GM23248 (cell line): ENCODE data around the gene SNCA. TPM values are rescaled to one million over a fixed set of nuclear protein-coding genes. Genes with fewer than 3 reads are reported as not detected.

Experiments used
- DNase-seq: peaks from one replicate; pipeline ENCODE4 v3.0.0-alpha.2; 2015
- H2AFZ ChIP-seq: fragments of 200-600 bp; sonication (generic); 2 replicates; pipeline ENCODE4 v1.6.1; 2016; ENCODE audit warnings: antibody characterized with exemption
- H3F3A ChIP-seq: fragments of 200-600 bp; sonication (generic); 2 replicates; pipeline ENCODE4 v1.6.1; 2016; ENCODE audit warnings: mild to moderate bottlenecking, antibody characterized with exemption, mixed run types; ENCODE audit not compliant: insufficient read depth
- H3K27ac ChIP-seq: fragments of 200-600 bp; sonication (generic); 2 replicates; pipeline ENCODE4 v1.5.1; 2016; ENCODE audit warnings: mild to moderate bottlenecking
- H3K27me3 ChIP-seq: fragments of 200-600 bp; sonication (generic); replicated peaks from 2 replicates; pipeline ENCODE4 v1.6.1; 2016; ENCODE audit warnings: mild to moderate bottlenecking; ENCODE audit not compliant: insufficient read depth
- H3K36me3 ChIP-seq: fragments of 200-600 bp; sonication (generic); 2 replicates; pipeline ENCODE4 v1.6.1; 2016; ENCODE audit warnings: low read depth, mild to moderate bottlenecking
- H3K4me1 ChIP-seq: fragments of 200-600 bp; sonication (generic); 2 replicates; pipeline ENCODE4 v1.6.1; 2016; ENCODE audit warnings: mild to moderate bottlenecking; ENCODE audit not compliant: insufficient read depth
- H3K4me2 ChIP-seq: fragments of 200-600 bp; sonication (generic); one replicate; pipeline ENCODE4 v1.6.1; 2016; ENCODE audit warnings: mild to moderate bottlenecking; ENCODE audit not compliant: unreplicated experiment
- H3K4me3 ChIP-seq: fragments of 200-600 bp; sonication (generic); 2 replicates; pipeline ENCODE4 v1.5.1; 2016; ENCODE audit warnings: mild to moderate bottlenecking
- H3K79me2 ChIP-seq: fragments of 200-600 bp; sonication (generic); 2 replicates; pipeline ENCODE4 v1.6.1; 2016; ENCODE audit warnings: mild to moderate bottlenecking; ENCODE audit not compliant: insufficient read depth
- H3K9ac ChIP-seq: fragments of 200-600 bp; sonication (generic); 2 replicates; pipeline ENCODE4 v1.6.1; 2016; ENCODE audit warnings: mild to moderate bottlenecking
- H3K9me2 ChIP-seq: fragments of 200-600 bp; sonication (generic); 2 replicates; pipeline ENCODE4 v1.6.1; 2016; ENCODE audit warnings: mixed run types, mild to moderate bottlenecking, moderate library complexity; ENCODE audit not compliant: insufficient read depth
- H3K9me3 ChIP-seq: fragments of 200-600 bp; sonication (generic); one replicate; pipeline ENCODE4 v1.6.1; 2017; ENCODE audit warnings: low read depth
- H4K20me1 ChIP-seq: fragments of 200-600 bp; sonication (generic); 2 replicates; pipeline ENCODE4 v1.6.0; 2016; ENCODE audit not compliant: insufficient read depth
- EZH2 ChIP-seq: fragments of 200-600 bp; sonication (generic); IDR thresholded peaks from 2 replicates; pipeline ENCODE4 v1.6.1; 2018; ENCODE audit warnings: antibody characterized with exemption, mild to moderate bottlenecking; ENCODE audit not compliant: insufficient read depth, poor library complexity, severe bottlenecking
- EZH2phosphoT487 ChIP-seq: fragments of 200-600 bp; sonication (generic); IDR thresholded peaks from 2 replicates; pipeline ENCODE4 v1.6.1; 2018; ENCODE audit warnings: antibody characterized with exemption, moderate library complexity, mild to moderate bottlenecking, low read depth; ENCODE audit not compliant: insufficient read depth
- WGBS, 2 experiments: methylation state at CpG; one replicate each; pipeline ENCODE4 v1.1.6; 2015 to 2017; ENCODE audit warnings: low lambda C conversion rate in 2 of 2, low coverage in 1 of 2; ENCODE audit errors: missing lambda C conversion rate in 2 of 2; 5-methylcytosine and 5-hydroxymethylcytosine counted together
- in situ Hi-C: fragments of 300-500 bp; cut with MboI; formaldehyde crosslinking; loops from 2 replicates; pipeline ENCODE4 v1.15.0; 2020
- polyA plus RNA-seq: library from polyadenylated mRNA; unstranded; fragments of >200 nt; fragmentation: Nextera tagmentation; extraction: Ambion mirVana; gene quantifications from 2 replicates; pipeline ENCODE4 v1.2.1, GENCODE V29; 2016
- total RNA-seq: library from RNA; depleted of rRNA; stranded (reverse); fragments of >200 nt; shearing (Covaris generic); gene quantifications from 2 replicates; pipeline ENCODE4 v1.2.3, GENCODE V29; 2014

SNCA gene
- total and polyA plus RNA-seq, 2 experiments from 2014 or later: 0.25 TPM; not detected in 1

DNA sequence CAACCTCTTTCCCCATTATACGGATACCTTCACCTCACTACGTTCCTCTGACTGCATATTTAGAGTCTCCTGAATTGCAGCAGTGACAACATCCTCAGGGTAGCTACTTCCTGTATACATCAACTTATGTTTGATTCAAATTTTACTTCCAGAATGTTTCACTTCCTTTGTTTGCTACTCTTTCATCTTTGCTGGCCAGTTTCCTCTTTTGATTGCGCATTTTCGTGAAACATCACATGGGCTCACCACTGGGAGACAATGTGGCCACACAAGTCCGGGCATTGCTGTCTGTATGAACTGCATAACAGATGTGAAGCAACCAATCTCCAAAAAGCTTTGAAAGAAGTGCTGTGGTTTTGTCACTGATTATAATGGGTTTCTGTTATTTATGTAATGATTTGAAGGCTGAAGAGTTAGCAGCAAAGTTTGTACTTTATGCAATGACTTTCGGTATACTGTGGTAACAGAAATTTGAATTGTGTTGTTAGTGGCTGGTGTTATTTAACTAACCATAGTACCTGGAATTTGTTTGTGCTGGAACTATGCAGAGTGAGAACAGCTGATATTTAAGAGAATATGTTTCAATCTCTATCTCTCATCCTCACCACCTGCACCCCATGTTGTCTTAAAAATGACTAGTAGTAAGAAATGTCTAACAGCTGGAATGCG lies 7.4 kb downstream of the SNCA start:
- TF ChIP-seq EZH2phosphoT487: no peak
- no peak for TF ChIP-seq EZH2
- H4K20me1 ChIP-seq: no peaks in the 10 kb centered on the region
- peaks cover 3% of the 10 kb centered on the region for H3K27me3 ChIP-seq
- H3K4me1 ChIP-seq: no peaks in the 10 kb centered on the region
- no peaks in the 10 kb centered on the region for H3F3A ChIP-seq
- no peak overlapping the region for H3K4me3 ChIP-seq
- no peaks in the 10 kb centered on the region for H3K9me3 ChIP-seq
- H3K27ac ChIP-seq: no peak overlapping the region
- H3K36me3 ChIP-seq: no peaks in the 10 kb centered on the region
- no peak for DNase-seq
- in situ Hi-C loops: no loop called here
- H3K4me2 ChIP-seq: no peak overlapping the region
- H3K79me2 ChIP-seq: no peaks in the 10 kb centered on the region
- no peaks in the 10 kb centered on the region; the same call in 1 of the 2 replicates for H3K9me2 ChIP-seq
- no peak overlapping the region for H3K9ac ChIP-seq
- 77 to 82% methylated on average over 7 of the region's 7 CpGs for WGBS, 2 experiments
- H2AFZ ChIP-seq: no peak overlapping the region

DNA sequence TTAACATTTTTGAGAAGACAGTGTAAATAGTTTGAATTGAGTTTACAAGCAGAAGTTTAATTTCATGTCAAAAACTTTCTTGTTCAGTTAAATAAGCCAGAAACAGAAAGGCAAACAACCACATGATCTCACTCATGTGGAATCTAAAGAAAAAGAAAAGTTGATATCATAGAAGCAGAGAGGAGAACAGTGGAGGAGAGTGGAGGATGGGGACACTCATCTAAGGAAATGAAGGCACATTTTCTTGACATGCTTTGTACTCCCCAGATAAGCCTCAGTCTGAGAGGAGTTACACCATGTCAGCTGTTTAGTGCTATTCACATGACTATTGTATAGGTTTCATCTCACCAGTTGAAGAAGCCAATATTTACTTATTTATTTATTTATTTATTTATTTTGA lies 13.5 kb downstream of the SNCA start:
- in situ Hi-C loops: no loop called here
- no peak overlapping the region for H2AFZ ChIP-seq
- H3K9ac ChIP-seq: no peak overlapping the region
- TF ChIP-seq EZH2phosphoT487: no peak
- TF ChIP-seq EZH2: no peak
- H3K27ac ChIP-seq: no peak overlapping the region
- no peaks in the 10 kb centered on the region for H3K4me1 ChIP-seq
- peak; percentile 17 for DNase-seq
- H4K20me1 ChIP-seq: no peaks in the 10 kb centered on the region
- H3K27me3 ChIP-seq: no peaks in the 10 kb centered on the region
- H3K4me2 ChIP-seq: no peak overlapping the region
- H3K9me2 ChIP-seq: no peaks in the 10 kb centered on the region
- no peaks in the 10 kb centered on the region for H3K9me3 ChIP-seq
- H3K79me2 ChIP-seq: no peaks in the 10 kb centered on the region
- no peak overlapping the region for H3K4me3 ChIP-seq
- H3F3A ChIP-seq: no peaks in the 10 kb centered on the region
- H3K36me3 ChIP-seq: no peaks in the 10 kb centered on the region

DNA sequence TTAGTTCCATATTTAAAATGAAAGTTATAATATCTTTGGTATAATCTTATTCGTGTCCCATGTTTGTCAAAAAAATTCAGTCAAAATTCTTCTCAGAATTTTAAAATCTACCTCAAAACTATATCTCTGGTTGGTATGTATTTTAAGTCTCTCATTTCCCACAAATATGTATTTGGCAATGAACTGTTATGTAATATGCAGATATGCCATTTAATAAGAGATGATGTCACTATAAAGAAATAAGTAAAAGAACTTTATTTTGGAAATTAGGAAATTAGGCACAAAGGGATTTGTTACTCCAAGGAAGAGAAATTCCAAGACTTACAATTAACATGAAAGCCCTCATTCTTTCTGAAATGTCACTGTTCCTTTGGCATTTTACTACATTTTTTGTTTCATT lies 15.3 kb downstream of the SNCA start:
- in situ Hi-C loops: no loop called here
- 80 to 89% methylated on average over 1 of the region's 1 CpG for WGBS, 2 experiments

DNA sequence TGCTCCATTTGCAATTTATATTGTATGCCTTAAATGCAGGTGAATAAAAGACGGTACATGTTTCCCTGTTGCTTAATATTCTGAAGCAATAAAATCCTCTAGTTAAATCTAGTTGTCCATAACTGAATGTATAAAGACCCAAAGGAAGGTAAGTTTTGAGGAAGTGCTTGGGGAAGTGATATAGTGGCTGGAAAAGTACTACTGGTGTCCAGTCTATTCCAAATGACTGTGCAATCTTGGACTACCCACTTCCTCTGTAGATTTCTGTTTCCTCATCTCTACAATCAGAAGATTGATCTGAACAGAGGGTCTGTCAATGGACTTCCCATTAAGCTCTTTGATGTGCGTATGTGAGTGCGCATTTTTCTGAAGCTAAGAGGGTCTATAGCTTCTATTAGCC lies 17.0 kb downstream of the SNCA start:
- Histone ChIP-seq H3F3A (no peaks in the 10 kb centered on the region), H4K20me1 (no peaks in the 10 kb centered on the region), H3K4me1 (no peaks in the 10 kb centered on the region), H3K79me2 (no peaks in the 10 kb centered on the region), H3K27me3 (no peaks in the 10 kb centered on the region), H3K27ac (no peak overlapping the region), H3K9me2 (no peaks in the 10 kb centered on the region), H3K4me3 (no peak overlapping the region), H3K36me3 (no peaks in the 10 kb centered on the region), H3K9ac (no peak overlapping the region), H2AFZ (no peak overlapping the region), H3K4me2 (no peak overlapping the region), H3K9me3 (no peaks in the 10 kb centered on the region)
- DNase-seq: no peak
- 61 to 65% methylated on average over 3 of the region's 3 CpGs for WGBS, 2 experiments
- in situ Hi-C loops: no loop called here
- no peak for TF ChIP-seq EZH2
- no peak for TF ChIP-seq EZH2phosphoT487

More for the DNA sequence above, 15.3 kb downstream of the SNCA start:
- Histone ChIP-seq H3K36me3 (no peaks in the 10 kb centered on the region), H3K9me3 (no peaks in the 10 kb centered on the region), H3K79me2 (no peaks in the 10 kb centered on the region), H3K4me1 (no peaks in the 10 kb centered on the region), H3F3A (no peaks in the 10 kb centered on the region), H3K9me2 (no peaks in the 10 kb centered on the region), H3K27ac (no peak overlapping the region), H2AFZ (no peak overlapping the region), H4K20me1 (no peaks in the 10 kb centered on the region), H3K4me2 (no peak overlapping the region), H3K27me3 (no peaks in the 10 kb centered on the region), H3K4me3 (no peak overlapping the region), H3K9ac (no peak overlapping the region)
- no peak for TF ChIP-seq EZH2phosphoT487
- no peak for TF ChIP-seq EZH2
- DNase-seq: no peak

DNA sequence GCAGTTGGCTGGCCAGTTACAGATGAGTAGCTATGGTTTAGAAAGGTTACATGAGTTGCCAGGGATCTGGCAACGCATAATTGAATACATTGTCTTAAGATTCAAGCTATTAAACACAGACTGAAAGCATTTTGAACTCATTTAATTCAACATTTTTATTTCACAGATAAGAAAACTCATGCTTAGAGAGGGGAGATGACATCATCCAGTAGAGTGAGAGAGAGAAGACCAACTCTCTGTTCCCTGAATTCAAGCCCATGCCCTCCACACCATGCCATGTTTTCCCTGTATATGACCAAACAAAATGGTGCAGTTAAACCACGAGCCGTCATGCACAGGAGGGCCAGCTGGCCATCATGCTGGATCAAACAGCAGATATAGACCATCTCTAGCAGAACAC lies 22.6 kb downstream of the SNCA start:
- Histone ChIP-seq H3K4me2 (no peak overlapping the region), H3F3A (no peaks in the 10 kb centered on the region), H3K27ac (no peak overlapping the region), H3K27me3 (no peaks in the 10 kb centered on the region), H2AFZ (no peak overlapping the region), H3K4me1 (no peaks in the 10 kb centered on the region), H4K20me1 (no peaks in the 10 kb centered on the region), H3K4me3 (no peak overlapping the region), H3K79me2 (no peaks in the 10 kb centered on the region), H3K9me3 (no peaks in the 10 kb centered on the region), H3K9ac (no peak overlapping the region), H3K9me2 (no peaks in the 10 kb centered on the region), H3K36me3 (no peaks in the 10 kb centered on the region)
- DNase-seq: no peak
- TF ChIP-seq EZH2: no peak
- TF ChIP-seq EZH2phosphoT487: no peak
- WGBS, 2 experiments: 80 to 81% methylated on average over 3 of the region's 3 CpGs
- in situ Hi-C loops: no loop called here
